ENCODE measurements around the gene ZBTB16. TPM values are rescaled to one million over a fixed set of nuclear protein-coding genes. Genes with fewer than 3 reads are reported as not detected.
A peak's percentile ranks its signal among the peaks of the same experiment; 100 is the strongest.

The ZBTB16 gene
- total and polyA plus RNA-seq, 4 donors = 8.9 to 140 (median 34.5) TPM

GRCh38 chr11:114082767-114083181 lies 23.3 kb downstream of the ZBTB16 start:
- peak; percentile 74 for DNase-seq (ENCODE audit: low spot score)
- H3K9me3 ChIP-seq (ENCODE audit: control insufficient read depth in 4 of 4, low read length in 3 of 4) = no peaks in the 10 kb centered on the region
- no peak overlapping the region for H3K9ac ChIP-seq (ENCODE audit: low read depth in 1 of 2, low read length in 2 of 2)
- H3K4me1 ChIP-seq (ENCODE audit: control insufficient read depth in 4 of 4, insufficient read depth in 4 of 4, low read length in 3 of 4) = peaks cover 38 to 82% (median 68%) of the 10 kb centered on the region in 4 donors
- H3K36me3 ChIP-seq (ENCODE audit: control insufficient read depth in 4 of 4, insufficient read depth in 3 of 4, low read depth in 1 of 4, low read length in 3 of 4) = peaks cover 0 to 6% (median 2%) of the 10 kb centered on the region in 4 donors
- H3K27ac ChIP-seq (ENCODE audit: low read depth in 1 of 2, low read length in 2 of 2) = peak overlapping the region; percentile 25 to 47
- TF ChIP-seq YY1 (IDR thresholded peaks at IDR 0.05) (no peak), RXRA (IDR thresholded peaks at IDR 0.05) (peak in 1 of 2 donors; percentile 34), HNF4G (IDR thresholded peaks at IDR 0.05) (no peak), RAD21 (IDR thresholded peaks at IDR 0.05) (peak in 1 of 2 donors; percentile 22)
- 56% methylated on average over 22 of the region's 22 CpGs for WGBS
- H3K4me3 ChIP-seq (ENCODE audit: low read depth in 1 of 3, low read length in 3 of 3) = no peak overlapping the region
- H3K27me3 ChIP-seq (ENCODE audit: control insufficient read depth in 4 of 4, insufficient read depth in 4 of 4, low read length in 3 of 4) = no peaks in the 10 kb centered on the region

- TF ChIP-seq SP1 (IDR thresholded peaks at IDR 0.05) (no peak), YY1 (IDR thresholded peaks at IDR 0.05) (no peak), FOXA2 (IDR thresholded peaks at IDR 0.05) (no peak), HNF4G (IDR thresholded peaks at IDR 0.05) (no peak), FOXA1 (IDR thresholded peaks at IDR 0.05) (no peak), EGR1 (IDR thresholded peaks at IDR 0.05; ENCODE audit: low read depth in 2 of 2) (no peak)
- H3K27me3 ChIP-seq (ENCODE audit: control insufficient read depth in 4 of 4, insufficient read depth in 4 of 4, low read length in 3 of 4) = no peaks in the 10 kb centered on the region
- peaks cover 37 to 79% (median 62%) of the 10 kb centered on the region in 4 donors for H3K4me1 ChIP-seq (ENCODE audit: control insufficient read depth in 4 of 4, insufficient read depth in 4 of 4, low read length in 3 of 4)
- DNase-seq (ENCODE audit: low spot score) = no peak
- no peaks in the 10 kb centered on the region for H3K9me3 ChIP-seq (ENCODE audit: control insufficient read depth in 4 of 4, low read length in 3 of 4)
- H3K27ac ChIP-seq (ENCODE audit: low read depth in 1 of 2, low read length in 2 of 2) = no peak overlapping the region
- 83% methylated on average over 11 of the region's 11 CpGs for WGBS
- H3K4me3 ChIP-seq (ENCODE audit: low read depth in 1 of 3, low read length in 3 of 3) = no peak overlapping the region
- H3K9ac ChIP-seq (ENCODE audit: low read depth in 1 of 2, low read length in 2 of 2) = no peak overlapping the region
- peaks cover 0 to 7% (median 2%) of the 10 kb centered on the region in 4 donors for H3K36me3 ChIP-seq (ENCODE audit: control insufficient read depth in 4 of 4, insufficient read depth in 3 of 4, low read depth in 1 of 4, low read length in 3 of 4)
Measured at GRCh38 chr11:114083391-114084252, 24.1 kb downstream of the ZBTB16 start.

GRCh38 chr11:114084414-114084813 lies 24.9 kb downstream of the ZBTB16 start:
- 69% methylated on average over 4 of the region's 4 CpGs for WGBS
- DNase-seq (ENCODE audit: low spot score) = no peak
- Histone ChIP-seq H3K9me3 (ENCODE audit: control insufficient read depth in 4 of 4, low read length in 3 of 4) (no peaks in the 10 kb centered on the region), H3K27me3 (ENCODE audit: control insufficient read depth in 4 of 4, insufficient read depth in 4 of 4, low read length in 3 of 4) (no peaks in the 10 kb centered on the region), H3K27ac (ENCODE audit: low read depth in 1 of 2, low read length in 2 of 2) (no peak overlapping the region), H3K4me3 (ENCODE audit: low read depth in 1 of 3, low read length in 3 of 3) (no peak overlapping the region), H3K9ac (ENCODE audit: low read depth in 1 of 2, low read length in 2 of 2) (no peak overlapping the region), H3K36me3 (ENCODE audit: control insufficient read depth in 4 of 4, insufficient read depth in 3 of 4, low read depth in 1 of 4, low read length in 3 of 4) (peaks cover 0 to 7% (median 2%) of the 10 kb centered on the region in 4 donors), H3K4me1 (ENCODE audit: control insufficient read depth in 4 of 4, insufficient read depth in 4 of 4, low read length in 3 of 4) (peaks cover 36 to 81% (median 63%) of the 10 kb centered on the region in 4 donors)
- no peak for TF ChIP-seq HNF4G (IDR thresholded peaks at IDR 0.05)
- no peak for TF ChIP-seq TAF1 (conservative IDR thresholded peaks at IDR 0.05)
- no peak for TF ChIP-seq SP1 (IDR thresholded peaks at IDR 0.05)
- no peak for TF ChIP-seq YY1 (IDR thresholded peaks at IDR 0.05)
- TF ChIP-seq RAD21 (IDR thresholded peaks at IDR 0.05) = no peak
- no peak for TF ChIP-seq ZBTB33 (IDR thresholded peaks at IDR 0.05)
- TF ChIP-seq FOXA1 (IDR thresholded peaks at IDR 0.05) = no peak
- TF ChIP-seq JUND (IDR thresholded peaks at IDR 0.05) = no peak
- no peak for TF ChIP-seq GABPA (IDR thresholded peaks at IDR 0.05 in 1 of 2, conservative IDR thresholded peaks at IDR 0.05 in 1 of 2)
- no peak for TF ChIP-seq NR2F2 (IDR thresholded peaks at IDR 0.05)
- TF ChIP-seq HNF4A (conservative IDR thresholded peaks at IDR 0.05) = no peak
- TF ChIP-seq REST (IDR thresholded peaks at IDR 0.05) = no peak
- TF ChIP-seq CTCF (IDR thresholded peaks at IDR 0.05; ENCODE audit: low read depth, low read length, missing input control) = no peak
- no peak for TF ChIP-seq MAX (IDR thresholded peaks at IDR 0.05)

Measured in liver (tissue), 9 donors.